HG03432 (cell line): ENCODE results near the gene TAS2R42.

Source experiments
- ATAC-seq: cut with Tn5 transposase; IDR thresholded peaks from one replicate; pipeline ENCODE4 v1.9.1; 2021; ENCODE audit warnings: mild to moderate bottlenecking, moderate library complexity; ENCODE audit not compliant: unreplicated experiment

TAS2R42 gene

DNA sequence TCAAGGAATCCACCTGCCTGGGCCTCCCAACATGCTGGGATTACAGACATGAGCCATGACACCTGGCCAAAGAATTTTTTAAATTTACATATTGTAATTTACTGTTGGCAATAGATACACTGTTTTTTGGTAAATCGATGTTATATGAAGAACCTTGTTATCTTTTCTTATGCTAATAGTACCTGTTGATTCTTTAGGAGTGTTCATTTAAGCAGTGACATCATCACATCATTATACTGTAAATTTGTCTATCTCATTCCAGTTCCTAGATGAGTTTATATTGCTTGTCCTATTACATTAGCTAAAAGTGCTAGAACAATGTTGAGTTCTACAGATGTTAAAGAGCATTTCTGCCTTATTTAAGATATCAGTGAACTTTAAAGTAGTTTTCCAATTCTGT, 39.3 kb downstream of the TAS2R42 start:
- no peak for ATAC-seq

- ATAC-seq, result no peak
Measured at GRCh38 chr12:11144297-11144696, 42.4 kb downstream of the TAS2R42 start.

DNA sequence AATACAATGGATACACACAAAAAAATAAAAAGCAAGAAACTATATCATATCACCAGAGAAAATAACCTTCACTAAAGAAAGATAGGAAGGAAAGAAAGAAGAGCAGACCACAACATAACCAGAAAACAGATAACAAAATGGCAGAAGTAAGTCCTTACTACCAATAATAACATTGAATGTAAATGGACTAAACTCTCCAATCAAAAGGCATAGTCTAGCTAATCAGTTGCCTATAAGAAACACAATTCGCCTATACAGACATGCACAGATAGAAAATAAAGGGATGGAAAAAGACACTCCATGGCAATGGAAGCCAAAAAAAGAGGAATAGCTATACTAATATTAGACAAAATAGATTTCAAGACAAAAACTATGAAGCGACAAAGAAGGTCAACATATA, 43.4 kb downstream of the TAS2R42 start:
- ATAC-seq, result no peak

DNA sequence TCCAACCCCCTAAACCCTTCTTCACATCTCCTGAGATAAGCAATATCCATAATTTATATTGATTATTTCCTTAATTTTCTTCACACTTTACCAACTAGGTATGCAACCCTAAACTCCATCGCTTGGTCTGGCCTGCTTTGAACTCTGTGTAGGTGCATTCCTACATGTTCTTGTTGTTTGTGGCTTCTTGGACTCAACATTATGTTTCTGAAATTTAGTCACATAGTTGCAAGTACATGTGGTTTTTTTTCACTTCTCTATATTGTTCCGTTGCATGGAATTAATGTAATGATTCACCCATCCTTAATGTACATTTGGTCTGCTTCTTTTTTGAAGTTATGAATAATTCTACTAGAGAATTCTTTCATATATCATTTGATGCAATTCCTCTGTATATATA, 50.7 kb downstream of the TAS2R42 start:
- ATAC-seq, result no peak
